Measurements from ENCODE around the gene EXOC7.
"Not testable (repeated sequence)": the region's sequence is repeated elsewhere in the genome, so short reads cannot be mapped to it uniquely, and the experiment has no call there.

The EXOC7 gene

DNA sequence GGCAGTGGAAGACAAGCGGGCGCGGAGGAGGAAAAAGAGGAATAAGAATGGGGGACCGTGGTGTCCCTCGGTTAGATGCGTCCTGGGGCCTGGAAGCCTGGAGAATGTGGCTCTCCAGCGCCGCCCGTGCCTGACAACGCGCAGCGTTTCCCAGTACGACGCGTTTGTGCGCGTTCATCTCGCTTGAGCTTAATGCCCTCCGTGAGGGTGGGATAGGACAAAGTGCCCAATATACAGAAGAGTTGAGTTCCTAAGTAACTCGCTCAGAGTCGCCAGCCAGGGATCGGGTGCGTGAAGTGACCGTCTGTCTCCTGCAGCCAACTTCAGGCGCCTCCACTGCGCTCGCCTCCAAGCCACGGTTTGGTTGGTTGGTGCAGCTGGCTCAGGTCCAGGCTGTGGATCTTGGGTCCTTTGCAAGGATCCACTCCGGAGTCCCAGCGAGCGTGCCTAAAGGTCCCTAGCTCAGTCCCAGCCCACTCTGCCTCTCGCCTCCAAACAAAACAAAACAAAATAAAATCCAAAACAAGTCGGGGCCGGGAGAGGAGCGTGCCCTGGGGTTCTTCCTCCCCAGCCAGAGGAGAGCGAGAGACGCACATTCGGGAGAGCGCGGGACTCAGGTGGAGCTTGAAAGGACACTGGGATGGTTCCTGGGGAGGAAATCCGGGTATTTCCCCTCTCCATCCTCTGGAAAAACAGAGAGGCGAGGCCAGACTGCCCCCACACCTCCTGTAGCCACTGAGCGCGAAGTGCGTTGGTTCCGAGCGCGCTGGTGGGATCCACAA lies 28.0 kb downstream of the EXOC7 start:
- no peak for DNase-seq (ENCODE audit: low spot score)

GRCh38 chr17:76074390-76075363 lies 28.9 kb downstream of the EXOC7 start, which contains the start of gene GALR2:
Gene GALR2 (plus strand): TSS chr17:76074781. CDS start chr17:76074884, 103 bp downstream.
- no peak for DNase-seq (ENCODE audit: low spot score)

GRCh38 chr17:76072148-76072858 lies 31.3 kb downstream of the EXOC7 start, which contains the start of gene SRP68:
Gene SRP68 (minus strand): TSS chr17:76072517. CDS start chr17:76072491, 26 bp downstream.
- DNase-seq (ENCODE audit: low spot score): peak; percentile 90

GRCh38 chr17:76071531-76072147 lies 31.9 kb downstream of the EXOC7 start:
- DNase-seq (ENCODE audit: low spot score): peak; percentile 48

DNA sequence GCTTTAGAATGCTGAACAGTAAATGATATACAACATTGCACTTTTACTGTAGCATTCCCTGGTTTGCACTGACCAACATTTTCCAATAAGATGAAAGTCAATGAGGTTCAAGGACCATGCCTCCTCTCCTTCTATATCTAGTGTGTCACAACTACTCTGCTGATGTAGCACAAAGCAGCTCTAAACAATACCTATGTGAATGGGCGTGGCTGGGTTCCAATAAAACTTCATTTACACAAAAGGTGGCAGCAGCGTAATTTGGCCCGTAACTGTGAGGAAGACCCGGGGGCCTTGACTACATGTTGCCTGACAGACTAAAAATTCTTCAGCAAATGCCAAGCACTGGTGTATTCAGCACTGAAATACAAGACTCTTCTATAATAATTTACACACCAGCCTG lies 37.8 kb downstream of the EXOC7 start:
- no peak for DNase-seq (ENCODE audit: low spot score)

DNA sequence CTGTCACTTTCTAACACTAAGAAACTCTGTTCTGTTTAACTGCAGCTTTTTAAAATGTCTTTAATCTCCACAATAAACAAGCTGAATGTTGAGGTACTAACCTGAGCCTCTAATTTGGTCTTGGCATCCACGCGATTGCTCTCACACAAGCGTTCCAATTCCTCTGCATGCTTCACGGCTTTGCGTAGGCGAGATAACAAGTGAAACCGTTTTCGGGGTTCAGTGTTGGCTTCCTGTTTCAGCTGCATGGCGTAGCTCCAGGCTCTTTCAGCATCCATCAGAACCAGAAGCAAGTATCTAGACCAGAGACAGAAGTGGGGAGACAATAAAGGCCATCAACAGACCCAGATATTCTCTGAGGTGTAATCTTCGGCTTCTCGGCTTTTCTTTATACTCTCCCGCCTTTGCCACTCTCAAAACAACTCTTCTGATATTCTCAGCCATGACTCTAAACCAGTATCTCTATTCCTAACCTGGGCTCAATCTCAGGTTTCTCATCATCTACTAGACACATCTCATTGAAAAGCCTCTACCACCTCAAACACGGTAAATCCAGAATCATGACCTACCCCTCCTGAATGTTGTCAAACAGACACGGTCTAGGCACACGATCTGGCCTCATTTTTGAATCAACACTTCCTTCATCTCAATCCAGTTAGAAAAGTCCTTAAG lies 39.6 kb downstream of the EXOC7 start:
- DNase-seq (ENCODE audit: low spot score): peak; percentile 47

- DNase-seq (ENCODE audit: low spot score): not testable (repeated sequence)
These were observed 45.3 kb downstream of the EXOC7 start for GRCh38 chr17:76058264-76058663.

GRCh38 chr17:76056882-76057281 lies 46.7 kb downstream of the EXOC7 start:
- DNase-seq (ENCODE audit: low spot score): no peak

DNA sequence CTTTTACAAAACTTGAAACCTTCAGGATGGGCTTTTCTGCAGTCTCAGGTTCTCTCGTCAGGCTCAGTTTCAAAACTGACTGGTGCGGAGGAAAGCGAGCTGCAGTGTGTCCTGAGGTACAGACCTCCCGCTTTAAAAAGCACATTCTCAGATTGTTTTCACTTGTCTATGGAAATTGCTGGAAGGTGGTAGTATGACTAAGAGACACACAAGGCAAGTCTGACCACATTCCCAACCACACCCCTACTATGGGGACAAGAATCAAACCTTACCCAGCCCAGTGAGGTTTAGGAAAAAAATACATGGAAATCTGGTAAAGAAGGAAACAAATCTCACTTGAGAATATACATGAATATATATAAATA lies 49.5 kb downstream of the EXOC7 start:
- DNase-seq (ENCODE audit: low spot score): no peak

DNA sequence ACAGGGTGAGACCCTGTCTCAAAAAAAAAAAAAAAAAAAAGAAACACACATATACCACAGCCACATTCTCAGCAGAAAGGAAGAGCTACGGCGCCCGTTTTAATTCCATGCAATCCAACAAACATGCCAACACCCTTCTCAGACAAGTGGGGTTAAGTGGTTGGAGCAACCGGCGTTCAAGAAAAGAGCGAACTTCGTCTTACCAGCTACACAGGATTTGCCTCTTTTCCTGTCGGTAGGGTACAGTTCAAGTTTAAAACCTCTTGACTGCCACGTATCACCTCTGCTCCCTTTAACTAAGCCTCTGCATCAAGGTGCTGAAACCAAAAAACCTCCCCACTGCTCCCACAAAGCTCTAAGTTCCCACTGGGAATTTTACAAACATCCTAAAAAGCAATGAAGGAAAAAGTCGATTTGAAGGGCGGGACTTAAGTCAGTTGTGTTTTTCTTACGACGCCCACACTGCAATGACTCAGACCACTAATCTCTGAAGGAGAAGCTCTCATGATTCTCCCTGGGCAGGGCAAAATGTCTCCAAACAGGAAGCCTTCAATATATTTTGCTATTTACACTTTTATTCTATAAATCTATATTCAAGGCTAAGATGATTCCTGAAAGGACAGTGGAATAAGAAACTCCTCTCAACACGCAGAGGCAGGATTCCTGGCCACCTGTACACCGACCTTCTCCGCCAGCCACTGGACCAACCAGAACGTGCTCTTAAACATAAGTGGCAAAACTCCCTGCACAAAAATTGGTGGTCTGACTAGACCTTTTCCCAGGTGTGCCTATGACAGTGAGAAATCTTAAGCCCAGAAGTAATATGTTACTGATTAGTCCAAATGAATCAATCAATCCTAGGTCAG lies 50.1 kb downstream of the EXOC7 start:
- no peak for DNase-seq (ENCODE audit: low spot score)

DNA sequence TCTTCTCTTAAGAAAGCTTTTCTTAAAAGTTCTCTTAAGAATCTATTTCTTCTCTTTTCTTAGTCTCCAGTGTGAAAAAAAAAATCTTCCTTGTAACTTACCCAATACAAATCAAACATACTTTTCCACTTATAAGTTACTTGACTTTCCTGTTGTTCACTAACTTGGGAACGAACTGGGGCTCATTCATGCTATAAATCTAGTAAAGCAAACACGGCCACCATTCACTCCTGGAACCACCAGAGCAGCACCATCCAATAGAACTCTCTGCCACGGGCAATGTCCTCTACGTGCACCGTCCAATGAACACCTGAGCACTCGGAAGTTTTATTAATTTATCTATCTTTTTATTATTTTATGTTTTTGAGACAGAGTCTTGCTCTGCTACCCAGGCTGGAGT lies 52.0 kb downstream of the EXOC7 start:
- DNase-seq (ENCODE audit: low spot score): no peak

DNA sequence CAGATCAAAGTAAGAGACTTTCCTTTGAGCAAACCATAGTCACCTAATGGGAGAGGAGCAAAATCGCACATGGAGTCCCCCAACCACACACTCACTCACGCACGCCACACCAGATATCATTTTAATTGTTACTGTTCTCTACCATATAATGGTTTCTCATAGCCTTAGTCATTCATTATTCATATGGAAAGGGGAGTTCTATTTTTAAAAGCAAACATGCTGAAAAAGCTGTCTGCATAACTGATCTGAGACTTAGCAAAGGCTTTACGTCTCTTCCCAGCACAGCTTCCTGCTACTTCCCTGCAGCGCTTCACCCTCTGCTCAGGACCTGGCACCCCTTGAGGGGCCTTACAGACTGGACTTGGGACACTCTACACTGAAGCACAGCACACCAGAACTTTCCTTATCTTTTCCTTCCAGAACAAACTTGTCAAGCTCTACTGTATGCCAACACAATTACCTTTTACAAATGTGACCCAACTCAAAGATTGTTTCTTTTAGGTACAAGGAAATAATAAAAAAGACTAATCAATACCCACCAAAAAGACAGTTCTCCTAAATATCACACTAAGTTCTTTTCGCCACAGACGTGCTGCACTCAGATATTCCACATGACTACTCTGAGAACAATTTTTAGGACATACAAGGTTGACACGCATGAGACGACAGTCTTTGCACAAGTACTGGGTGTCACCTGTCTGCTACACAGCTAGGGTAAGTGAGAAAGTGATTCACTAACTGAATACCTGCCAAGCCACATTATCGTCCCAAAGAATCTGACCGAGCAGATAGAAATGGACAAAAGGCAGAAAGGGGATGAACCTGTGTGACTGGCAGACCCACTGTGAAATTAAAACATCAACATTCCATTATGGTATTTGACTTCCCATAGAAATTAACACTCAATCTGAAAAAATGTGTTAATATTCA lies 52.8 kb downstream of the EXOC7 start:
- no peak for DNase-seq (ENCODE audit: low spot score)

GRCh38 chr17:76049836-76050537 lies 53.6 kb downstream of the EXOC7 start:
- no peak for DNase-seq (ENCODE audit: low spot score)

GRCh38 chr17:76049239-76049638 lies 54.3 kb downstream of the EXOC7 start:
- DNase-seq (ENCODE audit: low spot score): no peak

- no peak for DNase-seq (ENCODE audit: low spot score)
These were observed 54.9 kb downstream of the EXOC7 start for GRCh38 chr17:76048711-76049110.

DNA sequence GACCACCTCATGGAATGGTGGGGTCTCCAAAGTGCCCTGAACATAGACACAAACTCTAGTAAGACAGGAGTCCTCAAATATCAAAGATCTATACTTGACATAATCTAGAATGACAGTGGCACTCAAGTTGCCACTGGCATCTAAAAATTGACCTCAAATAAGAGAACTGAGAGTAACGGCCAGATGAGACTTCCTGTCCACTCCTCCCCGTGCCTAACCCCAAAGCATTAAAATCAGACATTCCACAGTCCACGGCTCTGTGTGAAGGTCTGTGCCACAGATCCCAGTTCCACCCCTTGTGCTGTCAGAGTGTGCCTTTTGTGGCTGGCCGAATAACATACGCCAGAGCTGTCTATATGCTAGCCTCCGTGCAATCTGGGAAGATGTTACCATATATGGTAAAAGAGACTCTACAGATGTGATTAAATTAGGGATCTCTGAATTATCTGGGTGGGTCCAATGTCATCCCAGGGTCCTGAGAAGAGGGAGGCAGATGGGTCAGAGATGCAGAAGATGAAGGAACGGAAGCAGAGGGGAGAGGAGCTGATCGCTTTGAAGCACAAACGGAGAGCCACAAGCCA lies 55.5 kb downstream of the EXOC7 start:
- no peak for DNase-seq (ENCODE audit: low spot score)

DNA sequence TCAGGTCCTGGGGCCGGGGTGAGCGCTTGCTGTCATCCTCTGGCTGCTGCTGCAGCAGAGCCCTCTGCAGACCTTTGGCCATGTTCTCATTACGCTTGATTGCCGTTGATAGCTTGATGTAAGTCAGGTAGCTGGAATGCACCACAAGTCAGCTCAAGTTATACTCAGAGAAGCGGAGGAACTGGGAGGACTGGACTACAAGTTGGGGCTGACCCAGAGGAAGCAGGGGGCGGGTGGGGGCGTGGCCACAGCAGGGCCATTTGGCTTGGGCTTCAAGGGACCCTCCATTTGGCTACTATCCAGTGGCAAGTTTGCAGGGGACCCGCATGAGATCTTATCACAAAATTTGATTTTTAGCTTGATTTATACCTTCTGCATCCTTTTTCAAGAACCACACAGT lies 57.5 kb downstream of the EXOC7 start:
- no peak for DNase-seq (ENCODE audit: low spot score)

- not testable (repeated sequence) for DNase-seq (ENCODE audit: low spot score)
These were observed 59.0 kb downstream of the EXOC7 start for GRCh38 chr17:76044475-76045007.
